ENCODE measurements around the gene RBM4B. TPM values are rescaled to one million over a fixed set of nuclear protein-coding genes. Genes with fewer than 3 reads are reported as not detected.

RBM4B gene
- total RNA-seq, 1 experiment from 2014 or later: 14.1 TPM

- POLR2A ChIA-PET: no interaction called here
- peaks cover 40% of the 10 kb centered on the region for H3K4me1 Mint-ChIP-seq
- CTCF ChIA-PET: no interaction called here
- H3K27ac Mint-ChIP-seq: peak overlapping the region; percentile 95
- no peaks in the 10 kb centered on the region for H3K27me3 Mint-ChIP-seq (ENCODE audit: low read depth)
- H3K36me3 Mint-ChIP-seq: peaks cover 49% of the 10 kb centered on the region
- DNase-seq (ENCODE audit: low spot score): no peak
- TF ChIP-seq ELF4 (CRISPR knock-in tag; IDR thresholded peaks at IDR 0.05; ENCODE audit: low read depth) (no peak), AFF4 (CRISPR knock-in tag; IDR thresholded peaks at IDR 0.05; ENCODE audit: borderline replicate concordance) (no peak), ZBTB43 (CRISPR knock-in tag; IDR thresholded peaks at IDR 0.05) (no peak), ZNF512 (CRISPR knock-in tag; IDR thresholded peaks at IDR 0.05; ENCODE audit: borderline replicate concordance) (no peak), TEAD4 (CRISPR knock-in tag; IDR thresholded peaks at IDR 0.05) (no peak), CDX4 (CRISPR knock-in tag; IDR thresholded peaks at IDR 0.05; ENCODE audit: borderline replicate concordance) (no peak), ZNF281 (CRISPR knock-in tag; IDR thresholded peaks at IDR 0.05) (no peak), GRHL2 (CRISPR knock-in tag; IDR thresholded peaks at IDR 0.05; ENCODE audit: insufficient replicate concordance, severe bottlenecking) (no peak), NR3C1 (CRISPR knock-in tag; conservative IDR thresholded peaks at IDR 0.05; ENCODE audit: low read depth) (no peak), JUN (CRISPR knock-in tag; IDR thresholded peaks at IDR 0.05) (no peak), ZNF671 (CRISPR knock-in tag; IDR thresholded peaks at IDR 0.05) (no peak), USF1 (CRISPR knock-in tag; IDR thresholded peaks at IDR 0.05) (no peak), ZNF396 (CRISPR knock-in tag; IDR thresholded peaks at IDR 0.05; ENCODE audit: borderline replicate concordance) (no peak), ZNF317 (CRISPR knock-in tag; IDR thresholded peaks at IDR 0.05; ENCODE audit: borderline replicate concordance, low read depth) (no peak), ZNF425 (CRISPR knock-in tag; conservative IDR thresholded peaks at IDR 0.05) (no peak), FOXK1 (CRISPR knock-in tag; IDR thresholded peaks at IDR 0.05) (no peak)
- no peaks in the 10 kb centered on the region for H3K9me3 Mint-ChIP-seq
- H3K4me3 Mint-ChIP-seq: no peak overlapping the region
- ATAC-seq: no peak
Measured at GRCh38 chr11:66636411-66636810, 41.3 kb downstream of the RBM4B start.

Measured in WTC11 (cell line).